Mesendoderm (in vitro differentiated cells): ENCODE measurements around the gene WNK2.

Experiments used
- DNase-seq: peaks from one replicate; pipeline ENCODE4 v3.0.0; 2013
- H2AK5ac ChIP-seq: 2 replicates; pipeline ENCODE4 v1.6.1; 2013; ENCODE audit warnings: low read length, inconsistent platforms
- H2BK120ac ChIP-seq: 2 replicates; pipeline ENCODE4 v1.6.1; 2013; ENCODE audit warnings: low read depth, mild to moderate bottlenecking, low read length, moderate library complexity, mixed read lengths
- H2BK15ac ChIP-seq: replicated peaks from 2 replicates; pipeline ENCODE4 v1.6.1; 2013; ENCODE audit warnings: low read depth, mild to moderate bottlenecking, moderate library complexity
- H2BK5ac ChIP-seq: 2 replicates; pipeline ENCODE4 v1.6.1; 2013; ENCODE audit warnings: low read length, inconsistent platforms
- H3K18ac ChIP-seq: 2 replicates; pipeline ENCODE4 v1.6.1; 2013; ENCODE audit warnings: mild to moderate bottlenecking, low read length, mixed read lengths
- H3K23ac ChIP-seq: one replicate; pipeline ENCODE4 v1.6.1; 2013; ENCODE audit warnings: low read length
- H3K27ac ChIP-seq: 2 replicates; pipeline ENCODE4 v1.5.1; 2013; ENCODE audit warnings: low read depth, mild to moderate bottlenecking, inconsistent platforms, low read length, moderate library complexity
- H3K27me3 ChIP-seq: 2 replicates; pipeline ENCODE4 v1.6.1; 2013; ENCODE audit warnings: low read length, control low read depth, mild to moderate bottlenecking, inconsistent platforms; ENCODE audit not compliant: insufficient read depth, poor library complexity
- H3K36me3 ChIP-seq: 2 replicates; pipeline ENCODE4 v1.6.1; 2013; ENCODE audit warnings: low read length, inconsistent platforms; ENCODE audit not compliant: control insufficient read depth, insufficient read depth
- H3K4ac ChIP-seq: one replicate; pipeline ENCODE4 v1.6.1; 2013; ENCODE audit warnings: low read depth, mild to moderate bottlenecking, low read length, moderate library complexity
- H3K4me1 ChIP-seq: 2 replicates; pipeline ENCODE4 v1.6.1; 2013; ENCODE audit warnings: low read depth, low read length, inconsistent platforms; ENCODE audit not compliant: control insufficient read depth
- H3K4me2 ChIP-seq: 2 replicates; pipeline ENCODE4 v1.6.1; 2013; ENCODE audit warnings: low read length
- H3K4me3 ChIP-seq: 2 replicates; pipeline ENCODE4 v1.5.1; 2013; ENCODE audit warnings: mild to moderate bottlenecking, low read length
- H3K56ac ChIP-seq: one replicate; pipeline ENCODE4 v1.6.1; 2013; ENCODE audit warnings: low read length
- H3K79me1 ChIP-seq: 2 replicates; pipeline ENCODE4 v1.6.1; 2013; ENCODE audit warnings: low read length, inconsistent platforms
- H3K79me2 ChIP-seq: 2 replicates; pipeline ENCODE4 v1.6.1; 2013; ENCODE audit warnings: mild to moderate bottlenecking, low read length; ENCODE audit not compliant: control insufficient read depth, insufficient read depth
- H3K9ac ChIP-seq: 2 replicates; pipeline ENCODE4 v1.6.1; 2013; ENCODE audit warnings: low read length, inconsistent platforms
- H4K5ac ChIP-seq: one replicate; pipeline ENCODE4 v1.6.1; 2013; ENCODE audit warnings: low read length
- H4K8ac ChIP-seq: one replicate; pipeline ENCODE4 v1.6.1; 2013; ENCODE audit warnings: low read depth, mild to moderate bottlenecking, control low read depth, low read length, moderate library complexity
- WGBS: extraction: QIAGEN DNeasy Blood & Tissue Kit; methylation state at CpG from one replicate; pipeline ENCODE4 v1.1.7; 2013; ENCODE audit warnings: low lambda C conversion rate, missing lambda C conversion rate; ENCODE audit not compliant: insufficient coverage; ENCODE audit errors: extremely low coverage; 5-methylcytosine and 5-hydroxymethylcytosine counted together

Gene WNK2

GRCh38 chr9:93308158-93308602 lies 124.2 kb downstream of the WNK2 start:
- no CpG with 5 or more reads among the region's 22 CpGs for WGBS
- Histone ChIP-seq H3K27me3 (no peaks in the 10 kb centered on the region), H3K4me2 (no peak overlapping the region), H2BK15ac (no peak overlapping the region), H3K4me3 (no peak overlapping the region), H2AK5ac (no peak overlapping the region), H3K4me1 (no peaks in the 10 kb centered on the region), H3K27ac (no peak overlapping the region), H3K9ac (no peak overlapping the region), H3K18ac (no peak overlapping the region), H3K56ac (no peak overlapping the region), H3K79me1 (no peaks in the 10 kb centered on the region), H2BK120ac (no peak overlapping the region), H4K5ac (no peak overlapping the region), H3K23ac (no peak overlapping the region), H3K4ac (no peak overlapping the region), H2BK5ac (no peak overlapping the region), H4K8ac (no peak overlapping the region), H3K79me2 (no peaks in the 10 kb centered on the region), H3K36me3 (no peaks in the 10 kb centered on the region)
- DNase-seq, result no peak

DNA sequence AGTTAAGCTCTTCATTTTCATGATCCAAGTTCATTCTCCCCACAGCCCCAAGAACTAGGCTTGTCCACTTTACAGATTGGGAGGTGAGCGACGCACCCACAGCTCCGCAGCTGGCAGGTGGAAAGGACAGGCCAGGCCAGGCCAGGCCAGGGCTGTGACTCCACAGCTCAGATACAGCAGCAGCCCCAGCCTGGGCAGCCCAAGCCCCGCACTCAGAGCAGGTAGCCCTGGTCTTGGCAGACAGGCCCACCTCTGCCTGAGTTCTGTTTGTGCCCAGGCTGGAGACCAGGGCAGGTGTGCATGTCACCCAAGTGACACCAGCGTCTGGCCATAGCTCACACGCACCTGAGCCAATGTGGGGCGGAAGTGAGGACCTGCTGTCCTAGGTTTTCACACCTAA lies 124.7 kb downstream of the WNK2 start:
- H3K27ac ChIP-seq, result no peak overlapping the region
- no peak overlapping the region for H3K9ac ChIP-seq
- no peak overlapping the region for H2AK5ac ChIP-seq
- no peak overlapping the region for H3K18ac ChIP-seq
- no peaks in the 10 kb centered on the region for H3K79me2 ChIP-seq
- H3K4ac ChIP-seq, result no peak overlapping the region
- H4K5ac ChIP-seq, result no peak overlapping the region
- H3K4me1 ChIP-seq, result no peaks in the 10 kb centered on the region
- no peak overlapping the region for H4K8ac ChIP-seq
- H2BK15ac ChIP-seq, result no peak overlapping the region
- no CpG with 5 or more reads among the region's 7 CpGs for WGBS
- no peaks in the 10 kb centered on the region for H3K27me3 ChIP-seq
- H3K79me1 ChIP-seq, result no peaks in the 10 kb centered on the region
- H3K4me3 ChIP-seq, result no peak overlapping the region
- DNase-seq, result no peak
- H3K36me3 ChIP-seq, result no peaks in the 10 kb centered on the region
- no peak overlapping the region for H3K56ac ChIP-seq
- H3K4me2 ChIP-seq, result no peak overlapping the region
- no peak overlapping the region for H2BK5ac ChIP-seq
- H3K23ac ChIP-seq, result no peak overlapping the region
- no peak overlapping the region for H2BK120ac ChIP-seq

DNA sequence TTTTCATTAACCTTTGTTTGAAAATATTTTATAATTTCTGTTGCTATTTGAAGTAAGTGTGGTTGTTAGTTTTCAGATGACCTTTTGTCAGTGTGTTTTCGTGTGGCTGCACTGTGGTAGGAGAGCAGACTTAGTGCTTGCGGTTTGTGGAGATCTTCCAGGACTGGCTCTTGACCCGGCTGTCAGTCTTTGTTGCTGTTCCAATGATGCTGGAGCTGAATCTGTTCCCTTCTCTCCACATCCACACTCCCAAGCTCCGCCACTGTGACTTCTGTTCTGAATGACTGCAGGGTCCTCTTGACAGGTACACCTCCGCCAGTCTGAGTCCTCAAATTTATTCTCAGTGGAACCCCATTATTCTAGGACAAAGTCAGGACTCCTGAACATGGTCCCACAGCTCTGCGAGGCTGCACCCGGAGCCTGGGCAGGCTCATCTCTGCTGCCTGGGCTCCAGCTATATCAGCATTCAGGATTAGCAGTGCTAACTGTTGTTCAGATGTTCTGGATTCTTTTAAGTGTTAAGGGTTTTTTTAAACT lies 126.0 kb downstream of the WNK2 start:
- Histone ChIP-seq H3K27ac (no peak overlapping the region), H2AK5ac (no peak overlapping the region), H3K4me1 (no peaks in the 10 kb centered on the region), H3K79me1 (no peaks in the 10 kb centered on the region), H3K36me3 (no peaks in the 10 kb centered on the region), H2BK120ac (no peak overlapping the region), H4K8ac (no peak overlapping the region), H4K5ac (no peak overlapping the region), H3K79me2 (no peaks in the 10 kb centered on the region), H3K4me2 (no peak overlapping the region), H3K27me3 (no peaks in the 10 kb centered on the region), H3K56ac (no peak overlapping the region), H2BK5ac (no peak overlapping the region), H3K23ac (no peak overlapping the region), H3K9ac (no peak overlapping the region), H3K4ac (no peak overlapping the region), H2BK15ac (no peak overlapping the region), H3K4me3 (no peak overlapping the region), H3K18ac (no peak overlapping the region)
- no peak for DNase-seq
- WGBS, result no CpG with 5 or more reads among the region's 7 CpGs

DNA sequence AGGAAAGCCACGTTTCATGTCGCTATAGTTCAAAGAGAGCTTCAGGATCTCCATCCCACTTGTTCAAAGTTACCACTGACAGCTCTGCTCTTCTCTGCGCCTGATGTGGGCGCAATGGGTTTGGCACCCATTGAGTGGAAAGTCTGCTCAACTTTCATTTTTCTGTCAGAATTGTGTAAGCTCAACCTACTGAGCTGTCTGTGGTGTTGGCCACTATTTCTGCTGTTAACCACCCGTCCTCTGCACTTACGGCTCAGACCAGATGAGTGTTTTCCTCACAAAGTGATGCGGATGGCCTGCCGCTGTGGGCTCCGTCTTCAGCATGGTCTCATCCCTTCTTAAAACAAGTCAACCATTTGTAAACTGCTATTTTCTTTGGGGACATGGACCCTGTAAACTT lies 131.2 kb downstream of the WNK2 start:
- Histone ChIP-seq H3K23ac (no peak overlapping the region), H3K9ac (no peak overlapping the region), H3K4me2 (no peak overlapping the region), H4K5ac (no peak overlapping the region), H3K18ac (no peak overlapping the region), H3K4ac (no peak overlapping the region), H2AK5ac (no peak overlapping the region), H3K79me1 (no peaks in the 10 kb centered on the region), H3K4me1 (no peaks in the 10 kb centered on the region), H2BK5ac (no peak overlapping the region), H3K27ac (no peak overlapping the region), H2BK15ac (no peak overlapping the region), H3K36me3 (no peaks in the 10 kb centered on the region), H3K79me2 (no peaks in the 10 kb centered on the region), H3K56ac (no peak overlapping the region), H3K27me3 (no peaks in the 10 kb centered on the region), H3K4me3 (no peak overlapping the region), H4K8ac (no peak overlapping the region), H2BK120ac (no peak overlapping the region)
- no CpG with 5 or more reads among the region's 9 CpGs for WGBS
- no peak for DNase-seq

GRCh38 chr9:93315960-93316359 lies 132.0 kb downstream of the WNK2 start:
- Histone ChIP-seq H2BK5ac (no peak overlapping the region), H3K56ac (no peak overlapping the region), H2BK15ac (no peak overlapping the region), H3K4me3 (no peak overlapping the region), H3K79me1 (no peaks in the 10 kb centered on the region), H3K27ac (no peak overlapping the region), H4K5ac (no peak overlapping the region), H3K9ac (no peak overlapping the region), H4K8ac (no peak overlapping the region), H3K4me2 (no peak overlapping the region), H2BK120ac (no peak overlapping the region), H3K36me3 (no peaks in the 10 kb centered on the region), H3K79me2 (no peaks in the 10 kb centered on the region), H3K18ac (no peak overlapping the region), H3K4me1 (no peaks in the 10 kb centered on the region), H3K23ac (no peak overlapping the region), H2AK5ac (no peak overlapping the region), H3K27me3 (no peaks in the 10 kb centered on the region), H3K4ac (no peak overlapping the region)
- no CpG with 5 or more reads among the region's 5 CpGs for WGBS
- no peak for DNase-seq

DNA sequence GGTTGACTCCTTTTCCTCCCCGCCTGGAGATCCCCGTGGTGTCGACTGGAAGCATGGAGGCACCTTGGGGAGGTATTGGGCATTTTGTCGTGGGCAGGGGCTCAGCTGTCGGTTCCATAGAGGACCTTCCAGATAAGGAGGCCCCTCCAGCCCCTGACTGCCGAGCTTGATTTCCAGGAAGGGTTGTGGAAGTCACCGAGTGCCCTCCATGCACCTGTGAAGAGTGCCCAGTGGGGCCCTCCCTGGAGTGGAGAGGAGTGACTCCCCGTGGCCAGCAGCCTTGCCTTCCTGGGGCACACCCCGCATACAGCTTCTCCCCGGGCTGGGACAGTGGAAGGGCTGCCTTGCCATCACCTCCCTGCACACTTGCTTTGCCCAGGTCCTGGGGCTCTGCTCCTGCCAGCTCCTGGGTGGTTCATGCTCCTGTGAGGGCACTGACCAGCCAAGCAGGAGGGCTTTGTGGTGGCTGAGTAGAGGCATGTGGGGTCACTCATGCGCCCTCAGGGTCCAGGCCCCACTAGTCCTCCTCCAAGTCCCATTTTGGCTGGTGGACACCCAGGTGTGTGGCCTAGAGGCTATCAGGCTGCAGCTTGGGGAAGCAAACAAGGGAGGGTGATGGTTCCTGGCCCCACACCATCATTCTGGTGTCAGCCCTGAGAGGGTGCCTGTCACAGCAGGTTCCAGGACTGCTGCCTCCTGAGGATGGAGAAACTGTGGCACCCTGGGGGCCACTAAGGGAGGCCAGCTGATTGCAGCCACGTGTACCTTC lies 133.0 kb downstream of the WNK2 start:
- H4K5ac ChIP-seq, result no peak overlapping the region
- no peaks in the 10 kb centered on the region for H3K79me2 ChIP-seq
- no CpG with 5 or more reads among the region's 12 CpGs for WGBS

More for the DNA sequence above, 133.0 kb downstream of the WNK2 start:
- Histone ChIP-seq H3K4ac (no peak overlapping the region), H2BK5ac (no peak overlapping the region), H4K8ac (no peak overlapping the region), H3K56ac (no peak overlapping the region), H2BK15ac (no peak overlapping the region), H3K18ac (no peak overlapping the region), H3K9ac (no peak overlapping the region), H3K27me3 (no peaks in the 10 kb centered on the region), H2BK120ac (no peak overlapping the region), H2AK5ac (no peak overlapping the region), H3K27ac (no peak overlapping the region), H3K4me3 (no peak overlapping the region), H3K36me3 (no peaks in the 10 kb centered on the region), H3K4me2 (no peak overlapping the region), H3K4me1 (no peaks in the 10 kb centered on the region), H3K23ac (no peak overlapping the region), H3K79me1 (no peaks in the 10 kb centered on the region)
- DNase-seq, result no peak
